Liver (tissue), 9 donors: ENCODE data around the gene TUFM. TPM values are rescaled to one million over a fixed set of nuclear protein-coding genes. Genes with fewer than 3 reads are reported as not detected.

Experiments
- DNase-seq: peaks from one replicate; pipeline ENCODE4 v3.0.0-alpha.2; 2017; ENCODE audit warnings: low spot score
- H3K27ac ChIP-seq, 2 donors: one replicate each; pipeline ENCODE4 v1.7.0; 2013; ENCODE audit warnings: inconsistent platforms in 2 of 2, low read length in 2 of 2, control low read depth in 1 of 2, low read depth in 1 of 2, mild to moderate bottlenecking in 1 of 2
- H3K27me3 ChIP-seq, 4 donors: one replicate each; pipeline versions ENCODE4 v1.6.1 to v1.7.0; 2013; ENCODE audit warnings: low read length in 3 of 4, inconsistent platforms in 1 of 4, mild to moderate bottlenecking in 1 of 4, moderate library complexity in 1 of 4; ENCODE audit not compliant: control insufficient read depth in 4 of 4, insufficient read depth in 4 of 4
- H3K36me3 ChIP-seq, 4 donors: one replicate each; pipeline versions ENCODE4 v1.6.1 to v1.7.0; 2013; ENCODE audit warnings: low read length in 3 of 4, mild to moderate bottlenecking in 3 of 4, low read depth in 1 of 4, moderate library complexity in 1 of 4; ENCODE audit not compliant: control insufficient read depth in 4 of 4, insufficient read depth in 3 of 4
- H3K4me1 ChIP-seq, 4 donors: one replicate each; pipeline versions ENCODE4 v1.6.1 to v1.7.0; 2013; ENCODE audit warnings: low read length in 3 of 4, mild to moderate bottlenecking in 3 of 4, moderate library complexity in 1 of 4; ENCODE audit not compliant: control insufficient read depth in 4 of 4, insufficient read depth in 4 of 4
- H3K4me3 ChIP-seq, 3 donors: one replicate each; pipeline versions ENCODE4 v1.6.1 to v1.7.0; 2013; ENCODE audit warnings: low read length in 3 of 3, control low read depth in 1 of 3, low read depth in 1 of 3, mild to moderate bottlenecking in 1 of 3
- H3K9ac ChIP-seq, 2 donors: one replicate each; pipeline ENCODE4 v1.7.0; 2013; ENCODE audit warnings: low read length in 2 of 2, mild to moderate bottlenecking in 2 of 2, moderate library complexity in 2 of 2, control low read depth in 1 of 2, low read depth in 1 of 2
- H3K9me3 ChIP-seq, 4 donors: one replicate each; pipeline versions ENCODE4 v1.6.1 to v1.7.0; 2013; ENCODE audit warnings: low read length in 3 of 4; ENCODE audit not compliant: control insufficient read depth in 4 of 4
- FOXA2 ChIP-seq: IDR thresholded peaks from 2 replicates; pipeline ENCODE4 v1.6.1; 2016; ENCODE audit warnings: antibody characterized with exemption
- GABPA ChIP-seq, 2 donors: IDR thresholded peaks in 1 of 2; conservative IDR thresholded peaks in 1 of 2; 2 replicates each; pipeline ENCODE4 v1.6.1; 2016; ENCODE audit warnings: antibody characterized with exemption in 2 of 2, mild to moderate bottlenecking in 1 of 2, moderate library complexity in 1 of 2
- HNF4A ChIP-seq, 2 donors: conservative IDR thresholded peaks; 2 replicates each; pipeline ENCODE4 v1.6.1; 2016; ENCODE audit warnings: antibody characterized with exemption in 2 of 2, mild to moderate bottlenecking in 2 of 2
- RAD21 ChIP-seq, 2 donors: IDR thresholded peaks; 2 replicates each; pipeline ENCODE4 v1.6.1; 2016; ENCODE audit warnings: antibody characterized with exemption in 2 of 2, mild to moderate bottlenecking in 2 of 2
- REST ChIP-seq: IDR thresholded peaks from 2 replicates; pipeline ENCODE4 v1.6.1; 2016; ENCODE audit warnings: antibody characterized with exemption, mild to moderate bottlenecking
- RXRA ChIP-seq, 2 donors: IDR thresholded peaks; 2 replicates each; pipeline ENCODE4 v1.6.1; 2017 to 2018; ENCODE audit warnings: antibody characterized with exemption in 2 of 2, mild to moderate bottlenecking in 1 of 2
- SP1 ChIP-seq: IDR thresholded peaks from 2 replicates; pipeline ENCODE4 v1.6.1; 2018; ENCODE audit warnings: antibody characterized with exemption, mild to moderate bottlenecking
- TAF1 ChIP-seq: conservative IDR thresholded peaks from 2 replicates; pipeline ENCODE4 v1.6.1; 2016; ENCODE audit warnings: antibody characterized with exemption, mild to moderate bottlenecking
- WGBS: extraction: QIAGEN DNeasy Blood & Tissue Kit; methylation state at CpG from one replicate; pipeline ENCODE4 v1.1.7; 2013; 5-methylcytosine and 5-hydroxymethylcytosine counted together
- polyA plus RNA-seq, 2 donors: library from polyadenylated mRNA; stranded (reverse) in 1 of 2; unstranded in 1 of 2; fragments of 200-250 nt in 1 of 2; fragments of >200 nt in 1 of 2; fragmentation: Nextera tagmentation in 1 of 2; extraction: Ambion mirVana in 1 of 2; gene quantifications; one replicate each; pipeline versions ENCODE4 v1.2.1 to v1.2.3, GENCODE V29; 2013 to 2015
- total RNA-seq, 2 donors: library from RNA; depleted of rRNA; stranded (reverse); fragments of >200 nt; gene quantifications; one replicate each; pipeline ENCODE4 v1.2.3, GENCODE V29; 2014
- TF ChIP-seq, protein P1 (sequence below): fragments of 150-350 bp; IDR thresholded peaks from 2 replicates; pipeline ENCODE4 v1.5.1; 2017; ENCODE audit warnings: improper control_type of control experiment, low read depth, low read length; ENCODE audit not compliant: missing input control
- TF ChIP-seq, protein P2 (sequence below): IDR thresholded peaks from 2 replicates; pipeline ENCODE4 v1.6.1; 2016; ENCODE audit warnings: antibody characterized with exemption
- donor health status: healthy.
- donor health status: healthy.
- donor health status: healthy.
- donor health status: healthy.
- donor health status: healthy.

Gene TUFM
- total and polyA plus RNA-seq, 4 donors = 90.4 to 191 (median 136) TPM

DNA sequence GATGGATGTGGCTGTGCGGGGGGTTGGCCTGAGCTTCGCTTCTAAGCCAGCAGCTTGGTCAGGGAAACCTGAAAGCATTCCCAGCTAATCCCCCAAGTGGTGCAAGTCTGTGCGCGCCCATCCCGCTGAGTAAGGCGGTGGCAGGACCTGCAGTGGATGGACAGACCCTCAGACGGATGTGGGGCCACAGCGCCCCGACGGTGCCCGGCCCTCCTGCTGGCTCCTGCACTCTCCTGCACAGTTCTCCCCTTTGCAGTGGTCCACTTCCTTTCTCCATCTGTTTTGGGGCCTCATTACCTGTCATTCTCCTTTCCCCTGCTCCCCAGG lies 34.4 kb upstream of the TUFM start:
- no peak overlapping the region for H3K4me3 ChIP-seq
- H3K27me3 ChIP-seq = no peaks in the 10 kb centered on the region
- TF ChIP-seq REST = no peak
- TF ChIP-seq FOXA2 = no peak
- TF ChIP-seq TAF1 = no peak
- TF ChIP-seq, protein P1, sequence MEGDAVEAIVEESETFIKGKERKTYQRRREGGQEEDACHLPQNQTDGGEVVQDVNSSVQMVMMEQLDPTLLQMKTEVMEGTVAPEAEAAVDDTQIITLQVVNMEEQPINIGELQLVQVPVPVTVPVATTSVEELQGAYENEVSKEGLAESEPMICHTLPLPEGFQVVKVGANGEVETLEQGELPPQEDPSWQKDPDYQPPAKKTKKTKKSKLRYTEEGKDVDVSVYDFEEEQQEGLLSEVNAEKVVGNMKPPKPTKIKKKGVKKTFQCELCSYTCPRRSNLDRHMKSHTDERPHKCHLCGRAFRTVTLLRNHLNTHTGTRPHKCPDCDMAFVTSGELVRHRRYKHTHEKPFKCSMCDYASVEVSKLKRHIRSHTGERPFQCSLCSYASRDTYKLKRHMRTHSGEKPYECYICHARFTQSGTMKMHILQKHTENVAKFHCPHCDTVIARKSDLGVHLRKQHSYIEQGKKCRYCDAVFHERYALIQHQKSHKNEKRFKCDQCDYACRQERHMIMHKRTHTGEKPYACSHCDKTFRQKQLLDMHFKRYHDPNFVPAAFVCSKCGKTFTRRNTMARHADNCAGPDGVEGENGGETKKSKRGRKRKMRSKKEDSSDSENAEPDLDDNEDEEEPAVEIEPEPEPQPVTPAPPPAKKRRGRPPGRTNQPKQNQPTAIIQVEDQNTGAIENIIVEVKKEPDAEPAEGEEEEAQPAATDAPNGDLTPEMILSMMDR = no peak
- TF ChIP-seq GABPA (IDR thresholded peaks at IDR 0.05 in 1 of 2, conservative IDR thresholded peaks at IDR 0.05 in 1 of 2) = no peak
- no peak for TF ChIP-seq RXRA (IDR thresholded peaks at IDR 0.05)
- no peak for TF ChIP-seq RAD21 (IDR thresholded peaks at IDR 0.05)
- no peaks in the 10 kb centered on the region for H3K36me3 ChIP-seq
- H3K9ac ChIP-seq = no peak overlapping the region
- H3K4me1 ChIP-seq = peaks cover 2 to 12% (median 11%) of the 10 kb centered on the region in 4 donors
- H3K27ac ChIP-seq = no peak overlapping the region
- WGBS = 34% methylated on average over 11 of the region's 11 CpGs
- no peak for DNase-seq
- H3K9me3 ChIP-seq = no peaks in the 10 kb centered on the region

DNA sequence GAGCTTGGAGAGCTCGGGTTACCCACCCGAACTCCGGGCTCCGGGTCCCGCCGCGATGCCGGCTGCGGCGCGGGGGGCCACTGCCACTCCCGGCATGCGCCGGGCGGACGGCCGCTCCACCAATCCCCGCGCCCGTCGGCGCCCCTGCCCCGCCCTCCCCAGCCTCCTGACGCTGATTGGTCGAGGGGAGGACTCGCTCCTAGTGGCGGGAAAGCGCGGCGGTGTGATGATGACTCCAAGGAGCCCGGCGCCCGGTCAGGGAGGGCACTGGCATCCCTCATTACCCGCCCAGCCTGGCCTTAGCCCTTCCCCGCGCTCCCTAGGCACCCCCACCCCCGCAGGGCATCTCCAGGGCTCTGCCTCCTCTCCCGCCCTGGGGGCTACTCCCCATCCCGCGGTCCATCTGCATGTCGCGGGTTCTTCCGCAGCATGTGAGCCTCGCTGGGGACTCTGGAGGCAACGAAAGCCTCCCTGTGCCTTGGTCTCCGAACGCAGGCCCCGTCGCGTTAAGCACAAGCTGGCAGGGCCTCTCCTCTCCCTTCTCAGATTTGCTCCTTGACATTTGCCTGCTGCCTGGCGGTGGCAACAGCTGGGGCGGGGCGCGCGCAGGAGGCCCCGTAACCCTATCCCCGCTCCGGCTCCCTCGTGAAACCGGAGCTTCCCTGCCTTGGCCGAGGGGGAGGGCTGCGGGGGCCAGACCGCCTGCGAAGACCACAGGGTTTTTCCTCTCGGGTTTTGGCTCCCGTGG lies 33.9 kb upstream of the TUFM start:
- Histone ChIP-seq H3K27me3 (no peaks in the 10 kb centered on the region), H3K9me3 (no peaks in the 10 kb centered on the region), H3K4me1 (peaks cover 2 to 12% (median 11%) of the 10 kb centered on the region in 4 donors), H3K4me3 (peak overlapping the region; percentile 42 to 79 (median 63)), H3K9ac (no peak overlapping the region), H3K27ac (no peak overlapping the region), H3K36me3 (no peaks in the 10 kb centered on the region)
- peak; percentile 86 for DNase-seq
- TF ChIP-seq, protein P2, sequence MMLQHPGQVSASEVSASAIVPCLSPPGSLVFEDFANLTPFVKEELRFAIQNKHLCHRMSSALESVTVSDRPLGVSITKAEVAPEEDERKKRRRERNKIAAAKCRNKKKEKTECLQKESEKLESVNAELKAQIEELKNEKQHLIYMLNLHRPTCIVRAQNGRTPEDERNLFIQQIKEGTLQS = no peak
- TF ChIP-seq RXRA (IDR thresholded peaks at IDR 0.05) = no peak
- no peak for TF ChIP-seq REST
- no peak for TF ChIP-seq HNF4A (conservative IDR thresholded peaks at IDR 0.05)
- TF ChIP-seq, protein P1 = peak; percentile 22
- peak; percentile 28 for TF ChIP-seq SP1
- 5% methylated on average over 66 of the region's 66 CpGs for WGBS
